CD8-positive, alpha-beta memory T cell (primary cell): ENCODE results near the gene YY2. TPM values are rescaled to one million over a fixed set of nuclear protein-coding genes. Genes with fewer than 3 reads are reported as not detected.

Experiments used
- CTCF ChIA-PET: fragments of 350-600 bp; sonication (Branson Sonifier 250); formaldehyde crosslinking; loops from one replicate; lab custom pipeline; 2021; ENCODE audit warnings: antibody characterized with exemption; lab: Charles Lee
- POLR2A ChIA-PET: fragments of 350-600 bp; sonication (Branson Sonifier 250); formaldehyde crosslinking; loops from one replicate; lab custom pipeline; 2021; ENCODE audit warnings: antibody characterized with exemption; lab: Charles Lee
- DNase-seq, 5 donors: peaks; one replicate each; pipeline versions ENCODE4 v3.0.0 to v3.0.0-alpha.2; 2020 to 2022; ENCODE audit warnings: mixed read lengths in 1 of 5
- H3K27ac ChIP-seq: one replicate; pipeline ENCODE4 v1.7.0; 2013; ENCODE audit warnings: low read depth, mild to moderate bottlenecking, low read length, moderate library complexity
- H3K27me3 ChIP-seq: 2 replicates; pipeline ENCODE4 v1.7.0; 2013; ENCODE audit warnings: low read length, mild to moderate bottlenecking; ENCODE audit not compliant: insufficient read depth, poor library complexity, severe bottlenecking
- H3K36me3 ChIP-seq: 2 replicates; pipeline ENCODE4 v1.7.0; 2013; ENCODE audit warnings: mild to moderate bottlenecking, low read length, moderate library complexity; ENCODE audit not compliant: insufficient read depth
- H3K4me1 ChIP-seq: 2 replicates; pipeline ENCODE4 v1.7.0; 2013; ENCODE audit warnings: mild to moderate bottlenecking, low read length, moderate library complexity; ENCODE audit not compliant: insufficient read depth
- H3K4me3 ChIP-seq: 2 replicates; pipeline ENCODE4 v1.7.0; 2013; ENCODE audit warnings: mild to moderate bottlenecking, low read length
- H3K9me3 ChIP-seq: 2 replicates; pipeline ENCODE4 v1.7.0; 2013; ENCODE audit warnings: mild to moderate bottlenecking, low read length
- H3K27ac Mint-ChIP-seq, 8 donors: one replicate each; pipeline ENCODE4 v1.8.0; 2020 to 2021; ENCODE audit warnings: mixed read lengths in 8 of 8, mild to moderate bottlenecking in 6 of 8, inconsistent platforms in 3 of 8, moderate library complexity in 3 of 8
- H3K27me3 Mint-ChIP-seq, 2 donors: one replicate each; pipeline ENCODE4 v1.8.0; 2020 to 2021; ENCODE audit warnings: mixed read lengths in 2 of 2, mild to moderate bottlenecking in 1 of 2, moderate library complexity in 1 of 2
- H3K36me3 Mint-ChIP-seq, 3 donors: one replicate each; pipeline ENCODE4 v1.8.0; 2020 to 2021; ENCODE audit warnings: mixed read lengths in 3 of 3, inconsistent platforms in 1 of 3, mild to moderate bottlenecking in 1 of 3
- H3K4me1 Mint-ChIP-seq, 3 donors: one replicate each; pipeline ENCODE4 v1.8.0; 2020 to 2021; ENCODE audit warnings: mixed read lengths in 3 of 3, inconsistent platforms in 1 of 3, mild to moderate bottlenecking in 1 of 3
- H3K4me3 Mint-ChIP-seq, 7 donors: one replicate each; pipeline ENCODE4 v1.8.0; 2020 to 2021; ENCODE audit warnings: mixed read lengths in 7 of 7, mild to moderate bottlenecking in 6 of 7, moderate library complexity in 4 of 7, inconsistent platforms in 2 of 7
- H3K9me3 Mint-ChIP-seq, 5 donors: one replicate each; pipeline ENCODE4 v1.8.0; 2020 to 2022; ENCODE audit warnings: mixed read lengths in 5 of 5, mild to moderate bottlenecking in 3 of 5, moderate library complexity in 2 of 5, inconsistent platforms in 1 of 5
- polyA plus RNA-seq: library from polyadenylated mRNA; unstranded; fragments of 300-500 nt; fragmentation: Illumina TruSeq; gene quantifications from one replicate; pipeline ENCODE4 v1.2.3, GENCODE V29; 2021
- total RNA-seq, 2 experiments: library from RNA; stranded (reverse); gene quantifications; one replicate each; pipeline ENCODE4 v1.2.3, GENCODE V29; 2021

The YY2 gene
- total and polyA plus RNA-seq, 3 experiments from 2014 or later: 0.59 to 2.0 (median 1.8) TPM

DNA sequence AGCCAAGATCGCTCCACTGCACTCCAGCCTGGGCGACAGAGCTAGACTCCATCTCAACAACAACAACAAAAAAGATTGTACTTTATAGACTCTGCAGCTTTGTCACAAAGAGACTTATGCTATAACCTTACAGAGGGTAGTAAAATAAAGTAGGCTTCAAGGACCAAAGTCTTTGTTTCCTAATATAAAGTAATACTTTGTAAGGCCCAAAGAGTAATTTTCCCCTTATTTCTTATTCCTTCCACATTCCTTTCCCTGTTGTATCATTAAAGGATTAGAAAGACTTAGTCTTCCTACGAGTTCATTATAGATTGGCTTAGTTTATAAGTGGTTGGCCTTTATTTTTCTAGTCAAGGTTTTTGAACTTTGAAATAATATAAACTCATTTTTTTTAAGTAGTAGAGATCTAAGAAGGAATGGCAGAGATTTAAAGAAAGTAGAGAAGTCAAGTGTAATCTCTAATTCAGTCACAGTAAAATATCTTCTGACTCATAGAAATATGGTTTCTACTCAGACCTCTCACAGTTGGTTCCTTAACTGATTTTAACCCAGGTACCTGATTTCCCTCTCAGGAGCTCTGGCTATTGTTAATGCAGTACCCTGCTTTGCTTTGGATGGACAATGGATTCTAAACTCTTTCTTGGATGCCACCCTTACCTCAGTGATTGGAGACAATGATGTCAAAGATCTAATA, 26.2 kb downstream of the YY2 start:
- DNase-seq: no peak
- H3K27me3 ChIP-seq: no peaks in the 10 kb centered on the region
- no peak overlapping the region for H3K4me3 Mint-ChIP-seq
- H3K9me3 Mint-ChIP-seq: no peaks in the 10 kb centered on the region
- H3K4me3 ChIP-seq: no peak overlapping the region
- no peak overlapping the region for H3K27ac Mint-ChIP-seq
- H3K36me3 ChIP-seq: no peaks in the 10 kb centered on the region
- H3K9me3 ChIP-seq: no peaks in the 10 kb centered on the region
- no peak overlapping the region for H3K27ac ChIP-seq
- peaks cover 0 to 30% (median 8%) of the 10 kb centered on the region in 3 donors for H3K36me3 Mint-ChIP-seq
- no peaks in the 10 kb centered on the region for H3K27me3 Mint-ChIP-seq
- CTCF ChIA-PET: no interaction called here
- POLR2A ChIA-PET: no interaction called here
- no peaks in the 10 kb centered on the region for H3K4me1 Mint-ChIP-seq
- H3K4me1 ChIP-seq: no peaks in the 10 kb centered on the region

- H3K27me3 ChIP-seq: no peaks in the 10 kb centered on the region
- Mint-ChIP-seq H3K36me3 (peaks cover 0 to 30% (median 10%) of the 10 kb centered on the region in 3 donors), H3K4me3 (no peak overlapping the region), H3K27me3 (no peaks in the 10 kb centered on the region), H3K4me1 (no peaks in the 10 kb centered on the region), H3K9me3 (no peaks in the 10 kb centered on the region), H3K27ac (no peak overlapping the region)
- no peak overlapping the region for H3K4me3 ChIP-seq
- no peak overlapping the region for H3K27ac ChIP-seq
- ChIA-PET POLR2A (no interaction called here), CTCF (no interaction called here)
- no peaks in the 10 kb centered on the region for H3K9me3 ChIP-seq
- no peaks in the 10 kb centered on the region for H3K36me3 ChIP-seq
- H3K4me1 ChIP-seq: no peaks in the 10 kb centered on the region
- no peak for DNase-seq
These were observed 27.5 kb downstream of the YY2 start for GRCh38 chrX:21883258-21883657.

- Histone ChIP-seq H3K9me3 (no peaks in the 10 kb centered on the region), H3K27me3 (no peaks in the 10 kb centered on the region), H3K36me3 (no peaks in the 10 kb centered on the region), H3K27ac (no peak overlapping the region), H3K4me1 (no peaks in the 10 kb centered on the region), H3K4me3 (no peak overlapping the region)
- H3K36me3 Mint-ChIP-seq: peaks cover 0 to 16% (median 9%) of the 10 kb centered on the region in 3 donors
- no peaks in the 10 kb centered on the region for H3K9me3 Mint-ChIP-seq
- no peaks in the 10 kb centered on the region for H3K4me1 Mint-ChIP-seq
- H3K4me3 Mint-ChIP-seq: no peak overlapping the region
- CTCF ChIA-PET: no interaction called here
- no peak for DNase-seq
- no peaks in the 10 kb centered on the region for H3K27me3 Mint-ChIP-seq
- POLR2A ChIA-PET: no interaction called here
- no peak overlapping the region for H3K27ac Mint-ChIP-seq
These were observed 29.8 kb downstream of the YY2 start for GRCh38 chrX:21885568-21885967.

GRCh38 chrX:21905313-21905712, 49.5 kb downstream of the YY2 start:
- CTCF ChIA-PET: no interaction called here

GRCh38 chrX:21905953-21906352, 50.2 kb downstream of the YY2 start:
- ChIA-PET POLR2A (no interaction called here), CTCF (no interaction called here)
- Mint-ChIP-seq H3K4me3 (no peak overlapping the region), H3K4me1 (no peaks in the 10 kb centered on the region), H3K9me3 (no peaks in the 10 kb centered on the region), H3K36me3 (peaks cover 2 to 10% (median 8%) of the 10 kb centered on the region in 3 donors), H3K27me3 (peaks cover 0 to 2% of the 10 kb centered on the region in 2 donors), H3K27ac (no peak overlapping the region)
- no peaks in the 10 kb centered on the region for H3K36me3 ChIP-seq
- no peaks in the 10 kb centered on the region for H3K27me3 ChIP-seq
- H3K4me1 ChIP-seq: no peaks in the 10 kb centered on the region
- H3K9me3 ChIP-seq: no peaks in the 10 kb centered on the region
- no peak for DNase-seq
- H3K27ac ChIP-seq: no peak overlapping the region
- no peak overlapping the region for H3K4me3 ChIP-seq

More at GRCh38 chrX:21905313-21905712, 49.5 kb downstream of the YY2 start:
- DNase-seq: no peak
- H3K4me3 ChIP-seq: no peak overlapping the region
- Mint-ChIP-seq H3K27ac (no peak overlapping the region), H3K4me1 (no peaks in the 10 kb centered on the region), H3K4me3 (no peak overlapping the region), H3K36me3 (peaks cover 2 to 10% (median 8%) of the 10 kb centered on the region in 3 donors), H3K27me3 (peaks cover 0 to 2% of the 10 kb centered on the region in 2 donors), H3K9me3 (no peaks in the 10 kb centered on the region)
- no peaks in the 10 kb centered on the region for H3K36me3 ChIP-seq
- H3K27ac ChIP-seq: no peak overlapping the region
- H3K4me1 ChIP-seq: no peaks in the 10 kb centered on the region
- H3K9me3 ChIP-seq: no peaks in the 10 kb centered on the region
- POLR2A ChIA-PET: no interaction called here
- no peaks in the 10 kb centered on the region for H3K27me3 ChIP-seq

GRCh38 chrX:21907260-21907659, 51.5 kb downstream of the YY2 start:
- Mint-ChIP-seq H3K27ac (no peak overlapping the region), H3K27me3 (peaks cover 0 to 2% of the 10 kb centered on the region in 2 donors), H3K4me3 (no peak overlapping the region), H3K4me1 (no peaks in the 10 kb centered on the region), H3K9me3 (no peaks in the 10 kb centered on the region), H3K36me3 (peaks cover 2 to 10% (median 5%) of the 10 kb centered on the region in 3 donors)
- H3K4me1 ChIP-seq: no peaks in the 10 kb centered on the region
- no peak overlapping the region for H3K4me3 ChIP-seq
- no peak overlapping the region for H3K27ac ChIP-seq
- POLR2A ChIA-PET: no interaction called here
- no peaks in the 10 kb centered on the region for H3K9me3 ChIP-seq
- H3K27me3 ChIP-seq: no peaks in the 10 kb centered on the region
- no peak for DNase-seq
- CTCF ChIA-PET: no interaction called here
- no peaks in the 10 kb centered on the region for H3K36me3 ChIP-seq

Other genes with a start within 250 kb of the YY2 start
- gene KLHL34, start 197.7 kb upstream of the YY2 start, total RNA-seq: under 1 TPM; 0.27 to 0.35 TPM
- 0.38 TPM for gene KLHL34, start 197.7 kb upstream of the YY2 start, polyA plus RNA-seq
- not detected for gene SMPX, start 97.9 kb upstream of the YY2 start, total RNA-seq
- gene SMPX, start 97.9 kb upstream of the YY2 start, polyA plus RNA-seq: not detected
- gene MBTPS2, start 16.4 kb upstream of the YY2 start, total RNA-seq: 1 to 10 TPM; 8.3 to 8.8 TPM
- 5.4 TPM for gene MBTPS2, start 16.4 kb upstream of the YY2 start, polyA plus RNA-seq
- gene SMS, start 84.7 kb downstream of the YY2 start, total RNA-seq: 100 to 1,000 TPM; 131 to 134 TPM
- gene SMS, start 84.7 kb downstream of the YY2 start, polyA plus RNA-seq: 69.3 TPM
- gene PHEX, start 176.3 kb downstream of the YY2 start, total RNA-seq: 10 to 100 TPM; 20.1 to 20.8 TPM
- 0.36 TPM for gene PHEX, start 176.3 kb downstream of the YY2 start, polyA plus RNA-seq